Measurements from ENCODE around the gene BGN. TPM values are rescaled to one million over a fixed set of nuclear protein-coding genes. Genes with fewer than 3 reads are reported as not detected.

The BGN gene
- total RNA-seq, 1 experiment from 2014 or later: 0.33 TPM

DNA sequence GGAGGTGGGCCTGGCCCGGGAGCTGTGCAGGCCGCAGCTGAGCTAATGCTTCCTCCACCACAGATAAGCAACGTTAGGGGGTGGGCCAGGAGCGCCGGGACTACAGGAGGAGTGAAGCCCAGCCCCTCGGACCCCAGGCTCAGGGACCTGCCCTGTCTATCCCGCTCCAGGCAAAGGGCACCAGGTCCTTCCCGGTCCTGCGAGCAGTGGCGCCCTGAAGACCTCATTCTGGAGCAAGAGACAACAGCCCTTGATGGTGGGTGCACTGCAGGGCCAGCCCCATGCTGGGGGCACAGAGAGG, 48.2 kb upstream of the BGN start:
- H3K79me2 ChIP-seq (ENCODE audit: low read depth): no peaks in the 10 kb centered on the region
- 0 out of 2 replicates have a peak, but pooled peaks cover 3% of the 10 kb centered on the region for H3K4me1 ChIP-seq (replicated peaks; ENCODE audit: insufficient read depth)
- no peak for DNase-seq
- CTCF ChIA-PET: no interaction called here
- no peaks in the 10 kb centered on the region for H3K9me3 ChIP-seq (ENCODE audit: insufficient read depth, low read depth)
- no peaks in the 10 kb centered on the region for H3K27me3 ChIP-seq (ENCODE audit: insufficient read depth, low read depth)
- TF ChIP-seq, protein P1, sequence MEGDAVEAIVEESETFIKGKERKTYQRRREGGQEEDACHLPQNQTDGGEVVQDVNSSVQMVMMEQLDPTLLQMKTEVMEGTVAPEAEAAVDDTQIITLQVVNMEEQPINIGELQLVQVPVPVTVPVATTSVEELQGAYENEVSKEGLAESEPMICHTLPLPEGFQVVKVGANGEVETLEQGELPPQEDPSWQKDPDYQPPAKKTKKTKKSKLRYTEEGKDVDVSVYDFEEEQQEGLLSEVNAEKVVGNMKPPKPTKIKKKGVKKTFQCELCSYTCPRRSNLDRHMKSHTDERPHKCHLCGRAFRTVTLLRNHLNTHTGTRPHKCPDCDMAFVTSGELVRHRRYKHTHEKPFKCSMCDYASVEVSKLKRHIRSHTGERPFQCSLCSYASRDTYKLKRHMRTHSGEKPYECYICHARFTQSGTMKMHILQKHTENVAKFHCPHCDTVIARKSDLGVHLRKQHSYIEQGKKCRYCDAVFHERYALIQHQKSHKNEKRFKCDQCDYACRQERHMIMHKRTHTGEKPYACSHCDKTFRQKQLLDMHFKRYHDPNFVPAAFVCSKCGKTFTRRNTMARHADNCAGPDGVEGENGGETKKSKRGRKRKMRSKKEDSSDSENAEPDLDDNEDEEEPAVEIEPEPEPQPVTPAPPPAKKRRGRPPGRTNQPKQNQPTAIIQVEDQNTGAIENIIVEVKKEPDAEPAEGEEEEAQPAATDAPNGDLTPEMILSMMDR (conservative IDR thresholded peaks at IDR 0.05): no peak
- no peak for TF ChIP-seq EZH2 (IDR thresholded peaks at IDR 0.05; ENCODE audit: low read depth)
- H2AFZ ChIP-seq: no peak overlapping the region
- no peaks in the 10 kb centered on the region for H4K20me1 ChIP-seq (ENCODE audit: insufficient read depth)
- H3K4me2 ChIP-seq: no peak overlapping the region
- BruUV-seq (replicated peaks): no TSS peak
- no peaks in the 10 kb centered on the region for H3K36me3 ChIP-seq (ENCODE audit: low read depth)
- POLR2A ChIA-PET (ENCODE audit: unreplicated experiment): no interaction called here
- intact Hi-C loops (cut with micrococcal nuclease; ENCODE audit: unreplicated experiment): no loop called here
- no peaks in the 10 kb centered on the region for H3F3A ChIP-seq (ENCODE audit: insufficient read depth, low read depth)
- no peaks in the 10 kb centered on the region for H3K9me2 ChIP-seq (ENCODE audit: insufficient read depth)
- H3K4me3 ChIP-seq: no peak overlapping the region
- H3K27ac ChIP-seq: no peak overlapping the region

DNA sequence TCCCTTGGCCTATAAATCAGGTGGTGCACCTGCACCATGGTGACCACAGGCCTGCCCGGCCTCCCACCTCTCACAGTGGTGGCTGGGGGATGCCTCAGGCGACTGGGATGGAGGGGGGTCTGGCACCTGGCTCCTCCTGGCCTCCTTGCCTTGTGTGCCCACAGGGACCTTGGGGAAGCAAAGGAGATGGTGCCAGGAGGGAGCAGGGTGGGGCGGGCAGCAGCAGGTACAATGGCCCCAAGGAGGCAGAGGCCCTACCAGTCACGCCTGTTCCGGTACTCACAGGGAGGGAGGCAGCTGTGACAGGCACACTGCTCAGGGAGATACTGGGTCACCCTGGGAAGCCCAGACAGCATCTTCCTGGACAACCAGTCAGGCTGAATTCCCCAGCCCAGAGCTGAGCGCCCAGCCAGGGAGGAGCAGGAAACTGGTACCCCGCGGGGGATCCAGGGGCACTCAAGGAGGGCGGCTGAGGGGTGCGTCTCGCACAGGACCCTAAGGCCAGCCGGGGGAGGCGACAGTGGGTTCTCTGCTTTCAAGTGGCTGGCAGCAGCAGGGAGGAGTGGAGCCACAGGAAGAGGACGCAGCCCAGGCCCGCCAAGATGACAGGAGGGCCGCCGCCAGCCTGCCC, 47.7 kb upstream of the BGN start:
- no peak overlapping the region for H2AFZ ChIP-seq
- H3K27ac ChIP-seq: no peak overlapping the region
- no peak for DNase-seq
- intact Hi-C loops (cut with micrococcal nuclease; ENCODE audit: unreplicated experiment): no loop called here
- H3K27me3 ChIP-seq (ENCODE audit: insufficient read depth, low read depth): no peaks in the 10 kb centered on the region
- no peak overlapping the region for H3K4me3 ChIP-seq
- H3F3A ChIP-seq (ENCODE audit: insufficient read depth, low read depth): no peaks in the 10 kb centered on the region
- no peak overlapping the region for H3K4me2 ChIP-seq
- no peaks in the 10 kb centered on the region for H3K9me3 ChIP-seq (ENCODE audit: insufficient read depth, low read depth)
- TF ChIP-seq, protein P1 (conservative IDR thresholded peaks at IDR 0.05): no peak
- TF ChIP-seq EZH2 (IDR thresholded peaks at IDR 0.05; ENCODE audit: low read depth): no peak
- CTCF ChIA-PET: interaction anchor here (0.5 kb wide), 1 partner anchor 22 kb away, joined by 3 read pairs; no protein-coding TSS in a partner anchor
- no peaks in the 10 kb centered on the region for H3K9me2 ChIP-seq (ENCODE audit: insufficient read depth)
- no peaks in the 10 kb centered on the region for H4K20me1 ChIP-seq (ENCODE audit: insufficient read depth)
- H3K79me2 ChIP-seq (ENCODE audit: low read depth): no peaks in the 10 kb centered on the region
- H3K36me3 ChIP-seq (ENCODE audit: low read depth): no peaks in the 10 kb centered on the region
- POLR2A ChIA-PET (ENCODE audit: unreplicated experiment): no interaction called here
- no TSS peak for BruUV-seq (replicated peaks)
- H3K4me1 ChIP-seq (replicated peaks; ENCODE audit: insufficient read depth): 0 out of 2 replicates have a peak, but pooled peaks cover 3% of the 10 kb centered on the region

DNA sequence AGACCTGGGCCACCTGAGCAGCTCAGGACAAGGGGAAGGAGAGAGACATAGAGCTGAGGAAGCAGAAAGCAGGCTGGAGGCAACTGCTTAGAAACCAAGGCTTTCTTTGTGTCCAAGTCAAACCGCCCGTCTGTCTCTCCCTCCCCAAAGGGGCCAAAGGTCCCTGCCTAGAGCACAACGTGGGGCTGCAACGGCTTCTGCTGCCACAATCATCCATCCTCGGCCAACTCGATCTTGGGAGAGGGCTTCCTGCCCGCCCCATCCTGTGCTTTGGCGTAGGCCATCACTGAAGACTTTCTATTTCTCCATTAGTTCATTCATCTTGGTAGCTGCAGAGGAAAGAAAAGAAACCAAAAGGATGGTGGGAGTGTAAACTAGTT, 47.2 kb upstream of the BGN start:
- no peak overlapping the region for H2AFZ ChIP-seq
- H3K27ac ChIP-seq: no peak overlapping the region
- H3F3A ChIP-seq (ENCODE audit: insufficient read depth, low read depth): no peaks in the 10 kb centered on the region
- no peaks in the 10 kb centered on the region for H3K9me2 ChIP-seq (ENCODE audit: insufficient read depth)
- no peaks in the 10 kb centered on the region for H4K20me1 ChIP-seq (ENCODE audit: insufficient read depth)
- no peak overlapping the region for H3K4me3 ChIP-seq
- no peak overlapping the region for H3K4me2 ChIP-seq
- H3K79me2 ChIP-seq (ENCODE audit: low read depth): no peaks in the 10 kb centered on the region
- ChIA-PET POLR2A (ENCODE audit: unreplicated experiment) (no interaction called here), CTCF (interaction anchor here (0.5 kb wide), 2 partner anchors 22 to 501 kb away, joined by 3 to 5 read pairs; no protein-coding TSS in a partner anchor)
- no peaks in the 10 kb centered on the region for H3K36me3 ChIP-seq (ENCODE audit: low read depth)
- 0 out of 2 replicates have a peak, but pooled peaks cover 3% of the 10 kb centered on the region for H3K4me1 ChIP-seq (replicated peaks; ENCODE audit: insufficient read depth)
- no peak for DNase-seq
- no peak for TF ChIP-seq EZH2 (IDR thresholded peaks at IDR 0.05; ENCODE audit: low read depth)
- TF ChIP-seq, protein P1 (conservative IDR thresholded peaks at IDR 0.05): no peak
- BruUV-seq (replicated peaks): no TSS peak
- H3K27me3 ChIP-seq (ENCODE audit: insufficient read depth, low read depth): no peaks in the 10 kb centered on the region
- H3K9me3 ChIP-seq (ENCODE audit: insufficient read depth, low read depth): no peaks in the 10 kb centered on the region
- intact Hi-C loops (cut with micrococcal nuclease; ENCODE audit: unreplicated experiment): no loop called here
